GM12891 (cell line): ENCODE results near the gene TANC2.

Experiments
- PAX5 ChIP-seq: IDR thresholded peaks from 2 replicates; pipeline ENCODE4 v1.6.1; 2011; ENCODE audit warnings: low read length, moderate library complexity, mild to moderate bottlenecking; ENCODE audit not compliant: insufficient read depth, severe bottlenecking
- POLR2A ChIP-seq: IDR thresholded peaks from 2 replicates; pipeline ENCODE4 v1.6.1; 2011; ENCODE audit warnings: low read depth, low read length, control low read depth
- POLR2AphosphoS5 ChIP-seq: IDR thresholded peaks from 2 replicates; pipeline ENCODE4 v1.6.1; 2011; ENCODE audit warnings: low read depth, low read length, control low read depth
- POU2F2 ChIP-seq: IDR thresholded peaks from 2 replicates; pipeline ENCODE4 v1.6.1; 2011; ENCODE audit warnings: low read depth, mild to moderate bottlenecking, control low read depth, low read length, moderate library complexity
- SPI1 ChIP-seq: IDR thresholded peaks from 2 replicates; pipeline ENCODE4 v1.6.1; 2011; ENCODE audit warnings: low read depth, low read length, control low read depth
- TAF1 ChIP-seq: IDR thresholded peaks from 2 replicates; pipeline ENCODE4 v1.6.1; 2011; ENCODE audit warnings: low read depth, low read length, control low read depth

GRCh38 chr17:63002625-63003024 is 36.6 kb downstream of the TANC2 start:
- TF ChIP-seq POLR2A (no peak), POU2F2 (no peak), POLR2AphosphoS5 (no peak), TAF1 (no peak), SPI1 (no peak), PAX5 (no peak)
